ENCODE data around the gene NELL1.

DNA sequence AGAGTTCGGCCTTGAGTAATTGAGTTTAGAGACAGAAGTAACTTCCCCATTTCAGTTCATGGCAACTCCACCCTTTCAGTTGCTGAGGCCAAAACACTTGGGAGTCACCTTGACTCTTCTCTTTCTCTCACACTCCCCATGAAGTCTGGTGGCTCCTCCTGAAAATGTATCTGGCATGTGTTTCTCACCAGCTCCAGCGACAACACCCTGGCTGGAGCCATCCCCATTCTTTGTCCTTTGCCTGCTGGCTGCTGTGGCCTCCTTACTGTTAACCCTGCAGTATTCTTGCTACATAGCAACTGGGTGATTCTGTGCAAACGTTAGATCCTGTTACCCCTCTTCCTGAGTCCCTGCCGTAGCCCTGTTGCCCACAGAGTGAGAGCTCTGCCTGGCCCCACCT, 46.1 kb upstream of the NELL1 start:
- TF ChIP-seq POLR2A (IDR thresholded peaks at IDR 0.05) = no peak
- TF ChIP-seq, protein P1, sequence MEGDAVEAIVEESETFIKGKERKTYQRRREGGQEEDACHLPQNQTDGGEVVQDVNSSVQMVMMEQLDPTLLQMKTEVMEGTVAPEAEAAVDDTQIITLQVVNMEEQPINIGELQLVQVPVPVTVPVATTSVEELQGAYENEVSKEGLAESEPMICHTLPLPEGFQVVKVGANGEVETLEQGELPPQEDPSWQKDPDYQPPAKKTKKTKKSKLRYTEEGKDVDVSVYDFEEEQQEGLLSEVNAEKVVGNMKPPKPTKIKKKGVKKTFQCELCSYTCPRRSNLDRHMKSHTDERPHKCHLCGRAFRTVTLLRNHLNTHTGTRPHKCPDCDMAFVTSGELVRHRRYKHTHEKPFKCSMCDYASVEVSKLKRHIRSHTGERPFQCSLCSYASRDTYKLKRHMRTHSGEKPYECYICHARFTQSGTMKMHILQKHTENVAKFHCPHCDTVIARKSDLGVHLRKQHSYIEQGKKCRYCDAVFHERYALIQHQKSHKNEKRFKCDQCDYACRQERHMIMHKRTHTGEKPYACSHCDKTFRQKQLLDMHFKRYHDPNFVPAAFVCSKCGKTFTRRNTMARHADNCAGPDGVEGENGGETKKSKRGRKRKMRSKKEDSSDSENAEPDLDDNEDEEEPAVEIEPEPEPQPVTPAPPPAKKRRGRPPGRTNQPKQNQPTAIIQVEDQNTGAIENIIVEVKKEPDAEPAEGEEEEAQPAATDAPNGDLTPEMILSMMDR (IDR thresholded peaks at IDR 0.05) = no peak
